Stomach (tissue), 9 donors: Measurements from ENCODE around the gene GCNT4. TPM values are rescaled to one million over a fixed set of nuclear protein-coding genes. Genes with fewer than 3 reads are reported as not detected.

ENCODE experiments used
- DNase-seq, 2 donors: peaks; one replicate each; pipeline versions ENCODE4 v3.0.0 to v3.0.0-alpha.2; 2013 to 2019
- H3K27ac ChIP-seq, 5 donors: fragments of 200-600 bp in 4 of 5; sonication (generic) in 4 of 5; one replicate each; pipeline ENCODE4 v1.5.1; 2013 to 2019; ENCODE audit warnings: mild to moderate bottlenecking in 1 of 5, moderate library complexity in 1 of 5
- H3K27me3 ChIP-seq, 3 donors: fragments of 200-600 bp; sonication (generic); one replicate each; pipeline ENCODE4 v1.5.1; 2017 to 2019; ENCODE audit warnings: mixed run types in 1 of 3
- H3K36me3 ChIP-seq, 4 donors: fragments of 200-600 bp; sonication (generic); 1 replicate in 3 of 4; 2 replicates in 1 of 4; pipeline ENCODE4 v1.5.1; 2016 to 2019
- H3K4me1 ChIP-seq, 4 donors: fragments of 200-600 bp; sonication (generic); one replicate each; pipeline ENCODE4 v1.5.1; 2016 to 2019
- H3K4me3 ChIP-seq, 4 donors: fragments of 200-600 bp; sonication (generic) in 3 of 4; one replicate each; pipeline ENCODE4 v1.5.1; 2016 to 2019; ENCODE audit warnings: mild to moderate bottlenecking in 1 of 4
- H3K9me3 ChIP-seq, 4 donors: fragments of 200-600 bp; sonication (generic); one replicate each; pipeline ENCODE4 v1.5.1; 2016 to 2019
- CTCF ChIP-seq, 7 experiments: fragments of 450-650 bp in 4 of 7; fragments of 200-600 bp in 3 of 7; sonication (generic) in 3 of 7; IDR thresholded peaks; one replicate each; pipeline ENCODE4 v1.5.1; 2016 to 2019; ENCODE audit warnings: antibody characterized with exemption in 7 of 7, control low read depth in 2 of 7, mild to moderate bottlenecking in 1 of 7
- EP300 ChIP-seq: sonication (generic); formaldehyde crosslinking; IDR thresholded peaks from one replicate; pipeline ENCODE4 v1.6.1; 2017; ENCODE audit warnings: antibody characterized with exemption
- POLR2A ChIP-seq, 4 donors: fragments of 450-650 bp; IDR thresholded peaks; one replicate each; pipeline ENCODE4 v1.6.1; 2016; ENCODE audit warnings: antibody characterized with exemption in 4 of 4, control low read depth in 2 of 4, mild to moderate bottlenecking in 1 of 4, moderate library complexity in 1 of 4
- POLR2AphosphoS5 ChIP-seq, 3 donors: sonication (generic); formaldehyde crosslinking; IDR thresholded peaks; one replicate each; pipeline ENCODE4 v1.6.1; 2016; ENCODE audit warnings: antibody characterized with exemption in 3 of 3
- WGBS, 5 donors: extraction: QIAGEN DNeasy Blood & Tissue Kit in 3 of 5; methylation state at CpG; one replicate each; pipeline versions ENCODE4 v1.1.5 to v1.1.7; 2013 to 2018; 5-methylcytosine and 5-hydroxymethylcytosine counted together
- intact Hi-C: fragments of 100-400 bp; cut with DNase I; formaldehyde crosslinking; loops from one replicate; pipeline ENCODE4 v1.15.1; 2023; ENCODE audit warnings: low total_unique reads
- polyA plus RNA-seq, 3 donors: library from polyadenylated mRNA; stranded (reverse); fragments of 200-250 nt; gene quantifications; one replicate each; pipeline ENCODE4 v1.2.3, GENCODE V29; 2013
- total RNA-seq, 5 donors: library from RNA; depleted of rRNA; stranded (reverse); fragments of >200 nt; gene quantifications; one replicate each; pipeline versions ENCODE4 v1.1.0 to v1.2.3, GENCODE V29; 2014 to 2016
- donor health status: healthy with polysubstance abuse.
- donor health status: Bipolar disorder and iron deficiency.
- donor health status: healthy.

The GCNT4 gene
- total and polyA plus RNA-seq, 8 donors = 1.2 to 31.4 (median 3.6) TPM

GRCh38 chr5:75072061-75072460, 19.7 kb upstream of the GCNT4 start:
- no peak for TF ChIP-seq CTCF (IDR thresholded peaks at IDR 0.05)
- no peak for TF ChIP-seq POLR2AphosphoS5 (IDR thresholded peaks at IDR 0.05)
- no peak for TF ChIP-seq EP300
- no peak for TF ChIP-seq POLR2A (IDR thresholded peaks at IDR 0.05)
- intact Hi-C loops = no loop called here
- Histone ChIP-seq H3K9me3 (no peaks in the 10 kb centered on the region), H3K36me3 (no peaks in the 10 kb centered on the region), H3K4me3 (no peak overlapping the region), H3K27me3 (no peaks in the 10 kb centered on the region), H3K27ac (no peak overlapping the region), H3K4me1 (no peaks in the 10 kb centered on the region)
- DNase-seq = no peak

GRCh38 chr5:75071100-75071499, 18.7 kb upstream of the GCNT4 start:
- Histone ChIP-seq H3K27me3 (no peaks in the 10 kb centered on the region), H3K9me3 (no peaks in the 10 kb centered on the region), H3K27ac (no peak overlapping the region), H3K4me1 (no peaks in the 10 kb centered on the region), H3K36me3 (no peaks in the 10 kb centered on the region), H3K4me3 (no peak overlapping the region)
- intact Hi-C loops = no loop called here
- no peak for DNase-seq
- no peak for TF ChIP-seq EP300
- TF ChIP-seq POLR2AphosphoS5 (IDR thresholded peaks at IDR 0.05) = no peak
- TF ChIP-seq CTCF (IDR thresholded peaks at IDR 0.05) = no peak
- no peak for TF ChIP-seq POLR2A (IDR thresholded peaks at IDR 0.05)

GRCh38 chr5:75067434-75067833, 15.1 kb upstream of the GCNT4 start:
- Histone ChIP-seq H3K4me1 (no peaks in the 10 kb centered on the region), H3K36me3 (no peaks in the 10 kb centered on the region), H3K9me3 (no peaks in the 10 kb centered on the region), H3K27ac (no peak overlapping the region), H3K4me3 (no peak overlapping the region), H3K27me3 (no peaks in the 10 kb centered on the region)
- intact Hi-C loops = no loop called here
- TF ChIP-seq POLR2A (IDR thresholded peaks at IDR 0.05) = no peak
- TF ChIP-seq CTCF (IDR thresholded peaks at IDR 0.05) = no peak
- TF ChIP-seq EP300 = no peak
- no peak for TF ChIP-seq POLR2AphosphoS5 (IDR thresholded peaks at IDR 0.05)
- WGBS, 5 donors = 91 to 94% (median 93%) methylated on average over 3 of the region's 3 CpGs
- DNase-seq = no peak

- no peaks in the 10 kb centered on the region for H3K9me3 ChIP-seq
- no peak for TF ChIP-seq POLR2AphosphoS5 (IDR thresholded peaks at IDR 0.05)
- no peak for TF ChIP-seq CTCF (IDR thresholded peaks at IDR 0.05)
- no peak for TF ChIP-seq POLR2A (IDR thresholded peaks at IDR 0.05)
- no peak for TF ChIP-seq EP300
These were observed 10.7 kb upstream of the GCNT4 start for GRCh38 chr5:75062925-75063531.

More at GRCh38 chr5:75062925-75063531, 10.7 kb upstream of the GCNT4 start:
- H3K27ac ChIP-seq = no peak overlapping the region
- H3K36me3 ChIP-seq = no peaks in the 10 kb centered on the region
- no peak for DNase-seq
- no peak overlapping the region for H3K4me3 ChIP-seq
- H3K27me3 ChIP-seq = no peaks in the 10 kb centered on the region
- intact Hi-C loops = no loop called here
- no peaks in the 10 kb centered on the region for H3K4me1 ChIP-seq
- WGBS, 5 donors = 66 to 82% (median 78%) methylated on average over 2 of the region's 2 CpGs
